NCI-H1436 (cell line): Measurements from ENCODE around the gene PHF8.

Experiments
- DNase-seq: peaks from one replicate; lab custom pipeline; 2025; lab: John Stamatoyannopoulos, UW

Gene PHF8

GRCh38 chrX:54012830-54013500, 31.3 kb downstream of the PHF8 start:
- DNase-seq: no peak

DNA sequence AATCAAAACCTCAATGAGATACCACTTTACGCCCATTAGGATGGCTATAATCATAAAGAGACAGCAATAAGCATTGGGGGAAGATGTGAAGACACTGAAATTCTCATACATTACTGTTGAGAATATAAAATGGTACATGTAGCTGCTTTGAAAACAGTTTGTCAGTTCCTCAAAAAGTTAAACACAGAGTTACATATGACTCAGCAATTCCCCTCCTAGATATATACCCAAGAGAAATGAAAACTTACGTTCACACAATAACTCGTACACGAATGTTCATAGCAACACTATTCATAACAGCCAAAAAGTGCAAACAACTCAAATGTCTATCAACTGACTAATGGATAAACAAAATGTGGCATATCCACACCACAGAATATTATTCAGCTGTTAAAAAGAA, 36.6 kb downstream of the PHF8 start:
- no peak for DNase-seq

GRCh38 chrX:53997724-53998123, 46.5 kb downstream of the PHF8 start:
- no peak for DNase-seq

GRCh38 chrX:53992589-53992988, 51.7 kb downstream of the PHF8 start:
- no peak for DNase-seq

DNA sequence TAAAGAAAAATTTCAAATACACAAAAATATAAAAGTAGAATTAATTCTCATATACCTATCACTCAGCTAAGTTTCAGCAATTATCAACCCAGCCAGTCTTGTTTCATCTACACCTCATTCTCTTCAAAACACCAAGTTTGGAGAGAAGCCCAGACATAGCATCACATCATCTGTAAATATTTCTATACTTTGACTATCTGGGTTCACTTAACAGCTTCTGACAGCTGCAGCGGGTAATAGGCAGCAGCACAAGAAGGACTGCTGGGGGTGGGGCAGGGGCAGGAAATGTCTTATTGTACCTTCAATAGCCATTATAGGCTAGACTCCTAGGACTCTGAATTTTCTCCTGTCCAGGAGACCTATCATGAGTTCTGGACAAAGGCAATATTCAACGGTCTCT, 54.1 kb downstream of the PHF8 start:
- no peak for DNase-seq

DNA sequence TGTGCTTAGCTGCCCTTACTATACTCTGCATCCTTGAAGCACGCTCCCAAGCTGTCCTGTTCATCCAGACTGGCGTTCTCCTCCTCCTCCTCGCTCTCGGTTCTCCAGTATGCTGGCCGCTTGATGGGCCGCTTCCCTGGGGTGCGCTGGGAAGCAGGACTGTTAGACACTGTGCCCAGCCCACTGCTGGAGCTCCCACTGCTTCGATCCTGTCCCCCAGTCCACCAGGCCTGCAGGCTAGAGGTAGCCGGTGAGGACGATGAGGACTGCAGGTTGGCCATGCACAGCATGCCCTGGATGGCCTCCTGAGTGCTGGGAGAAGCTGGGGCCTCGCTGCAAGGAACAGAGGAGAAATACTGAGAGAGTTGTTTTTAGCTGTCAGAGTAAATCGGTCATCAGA, 59.4 kb downstream of the PHF8 start:
- no peak for DNase-seq

- no peak for DNase-seq
Measured at GRCh38 chrX:53974529-53974928, 69.7 kb downstream of the PHF8 start.

DNA sequence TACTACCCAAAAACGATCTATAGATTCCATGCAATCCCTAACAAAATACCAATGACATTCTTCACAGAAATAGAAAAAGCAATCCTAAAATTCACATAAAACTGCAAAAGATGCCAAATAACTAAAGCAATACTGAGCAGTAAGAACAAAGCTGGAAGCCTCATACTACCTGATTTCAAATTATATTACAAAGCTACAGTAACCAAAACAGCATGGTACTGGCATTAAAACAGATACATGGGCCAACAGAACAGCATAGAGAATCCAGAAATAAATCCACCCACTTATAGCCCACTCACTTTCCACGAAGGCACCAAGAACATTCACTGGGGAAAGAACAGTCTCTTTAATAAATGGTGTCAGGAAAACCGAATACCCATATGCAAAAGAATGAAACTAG, 74.7 kb downstream of the PHF8 start:
- no peak for DNase-seq

GRCh38 chrX:53950130-53950733, 94.0 kb downstream of the PHF8 start:
- no peak for DNase-seq

GRCh38 chrX:53940180-53940579, 104.1 kb downstream of the PHF8 start:
- DNase-seq: no peak

- no peak for DNase-seq
Measured at GRCh38 chrX:53939127-53939526, 105.1 kb downstream of the PHF8 start.

DNA sequence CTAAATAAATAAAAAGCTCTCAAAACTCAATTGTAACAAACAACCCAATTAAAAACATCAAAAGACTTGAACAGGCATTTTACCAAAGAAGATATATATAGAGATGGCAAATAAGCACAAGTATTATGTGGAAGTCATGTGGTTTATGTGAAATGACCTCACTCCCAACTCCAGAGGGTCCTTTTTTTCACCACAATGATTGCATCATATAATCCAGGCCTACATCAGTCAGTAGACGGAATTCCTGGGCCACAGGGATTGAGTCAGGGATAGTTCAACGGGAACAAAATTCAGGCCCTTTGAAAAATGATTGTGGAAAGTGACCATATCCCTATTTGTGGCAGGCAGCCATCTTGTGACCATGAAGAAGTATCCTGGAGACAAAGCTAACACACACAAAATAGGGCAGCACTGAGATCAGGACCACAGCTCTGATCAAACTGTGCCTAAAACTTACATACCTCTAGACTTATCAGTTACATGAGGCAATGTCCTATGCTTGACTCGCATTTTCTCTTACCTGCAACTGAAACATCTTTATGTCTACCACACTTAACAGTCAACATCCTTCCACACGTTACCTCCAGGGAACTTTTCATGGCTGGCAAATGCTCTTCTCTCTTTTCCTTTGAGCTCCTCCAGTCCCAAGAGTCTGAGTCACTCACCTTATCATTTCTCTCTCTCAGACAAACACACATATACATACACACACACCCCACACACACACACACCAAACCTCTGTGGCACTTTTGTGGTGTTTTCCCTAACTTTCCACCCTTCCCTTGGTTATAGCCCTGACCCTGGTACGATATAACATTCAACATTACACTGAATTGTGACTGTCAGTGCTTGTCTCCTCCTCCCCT, 113.5 kb downstream of the PHF8 start:
- no peak for DNase-seq

DNA sequence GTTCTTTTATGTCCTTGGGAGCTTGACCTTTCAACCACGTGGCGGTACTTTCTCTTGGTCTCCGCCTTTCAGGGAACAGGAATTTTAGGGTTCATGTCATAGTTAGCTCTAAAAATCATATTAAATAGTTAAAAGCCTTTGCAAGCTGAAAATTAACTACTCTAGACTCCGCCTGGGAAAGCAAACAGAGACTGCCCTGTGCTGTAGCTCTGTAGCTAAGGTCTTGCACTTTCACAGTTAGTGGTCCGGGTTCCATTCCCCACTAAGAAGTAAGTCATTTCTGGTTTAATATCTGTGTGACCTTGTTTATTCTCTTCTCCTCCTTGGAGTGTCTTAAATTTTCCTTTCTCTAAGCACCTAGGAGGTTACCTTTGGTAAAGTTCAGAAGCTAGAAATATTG, 118.2 kb downstream of the PHF8 start:
- no peak for DNase-seq

GRCh38 chrX:53918702-53919101, 125.6 kb downstream of the PHF8 start:
- no peak for DNase-seq

DNA sequence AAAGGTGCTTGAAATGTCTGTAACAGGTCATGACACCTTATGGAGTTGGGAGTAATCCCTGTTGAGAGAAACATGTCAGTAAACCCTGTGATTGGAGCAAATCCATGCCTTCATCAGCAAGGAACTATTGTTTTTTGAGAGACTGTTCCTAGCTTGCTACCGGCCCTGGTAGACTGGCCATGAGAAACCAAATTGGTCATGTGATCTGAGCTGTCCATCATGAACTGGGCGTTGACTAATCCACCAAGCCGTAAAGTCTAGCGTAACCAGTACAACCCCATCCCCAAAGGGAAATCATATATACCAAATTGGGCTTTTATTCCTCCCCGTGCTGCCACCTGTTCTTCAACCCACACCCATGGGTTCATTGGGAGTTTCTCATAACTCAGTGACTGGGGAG, 143.7 kb downstream of the PHF8 start:
- DNase-seq: no peak

- DNase-seq: no peak
Measured at GRCh38 chrX:53895270-53895669, 149.0 kb downstream of the PHF8 start.
